Activated CD8-positive, alpha-beta memory T cell treated with anti-CD3 and anti-CD28 coated beads, Interleukin-2, amount 10 ng/mL, durations not matched to agents 7 days and 5 days (primary cell): ENCODE data around the gene MAPK12. TPM values are rescaled to one million over a fixed set of nuclear protein-coding genes. Genes with fewer than 3 reads are reported as not detected.
A peak's percentile ranks its signal among the peaks of the same experiment; 100 is the strongest.

Experiments
- ATAC-seq: fragments of 150-1000 bp; cut with Tn5 transposase; one replicate; pipeline ENCODE4 v1.10.0; 2021; ENCODE audit warnings: moderate library complexity
- CTCF ChIA-PET: fragments of 350-600 bp; sonication (Branson Sonifier 250); formaldehyde crosslinking; loops from one replicate; lab custom pipeline; 2021; ENCODE audit warnings: antibody characterized with exemption; lab: Charles Lee
- DNase-seq: peaks from one replicate; pipeline ENCODE4 v3.0.0-alpha.2; 2020
- H3K27ac Mint-ChIP-seq: one replicate; pipeline ENCODE4 v1.8.0; 2021; ENCODE audit warnings: mild to moderate bottlenecking, mixed read lengths
- H3K27me3 Mint-ChIP-seq: one replicate; pipeline ENCODE4 v1.8.0; 2021; ENCODE audit warnings: mixed read lengths
- H3K36me3 Mint-ChIP-seq: one replicate; pipeline ENCODE4 v1.8.0; 2021; ENCODE audit warnings: mild to moderate bottlenecking, mixed read lengths
- H3K4me1 Mint-ChIP-seq: one replicate; pipeline ENCODE4 v1.8.0; 2021; ENCODE audit warnings: mixed read lengths
- H3K4me3 Mint-ChIP-seq: one replicate; pipeline ENCODE4 v1.8.0; 2021; ENCODE audit warnings: mild to moderate bottlenecking, moderate library complexity, mixed read lengths
- H3K9me3 Mint-ChIP-seq: one replicate; pipeline ENCODE4 v1.8.0; 2022; ENCODE audit warnings: low read depth, mixed read lengths
- total RNA-seq, 2 experiments: library from RNA; stranded (reverse); gene quantifications; one replicate each; pipeline ENCODE4 v1.2.3, GENCODE V29; 2021

The MAPK12 gene
- total RNA-seq, 2 experiments from 2014 or later = 13.9 to 15.8 TPM

DNA sequence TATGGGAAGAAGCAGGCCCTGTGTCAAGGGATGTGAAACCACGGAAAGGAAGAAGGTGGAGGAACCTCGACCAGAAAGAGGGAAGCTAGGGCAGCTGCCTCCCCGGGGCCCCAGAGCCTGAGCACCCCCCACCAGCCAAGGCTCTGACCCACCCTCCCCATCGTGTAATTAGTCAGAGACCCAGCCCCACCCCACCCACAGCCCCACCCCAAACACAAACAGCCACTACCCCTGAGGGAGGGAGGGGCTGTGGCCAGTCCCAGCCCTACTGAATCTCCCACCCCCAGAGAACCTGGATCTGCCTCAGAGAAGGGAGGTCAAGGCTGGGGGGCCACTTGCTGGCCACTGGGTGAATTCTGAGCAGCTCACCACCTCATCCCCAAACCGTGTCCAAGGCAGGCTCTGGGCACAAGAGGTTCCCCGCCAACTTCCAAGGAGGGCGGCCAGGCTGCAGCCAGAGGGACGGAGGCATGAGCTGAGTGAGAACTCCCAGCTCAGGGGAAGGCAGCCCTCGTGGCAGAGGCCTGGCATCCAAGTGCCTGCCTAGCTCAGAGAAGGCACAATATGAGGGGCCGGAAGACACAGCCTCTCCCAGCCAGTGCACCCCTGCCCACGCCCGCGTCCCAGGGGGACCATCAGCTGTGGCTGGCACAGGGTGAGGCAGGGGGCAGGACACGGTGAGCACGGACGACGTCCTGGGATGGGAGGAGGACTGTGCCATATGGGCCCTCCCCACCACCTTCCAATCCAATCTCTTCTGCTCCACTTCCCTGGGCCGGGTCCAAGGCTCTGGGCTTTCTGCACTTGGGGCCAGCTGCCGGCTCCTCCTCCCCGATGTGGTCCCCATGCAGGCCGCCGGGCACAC lies 43.3 kb upstream of the MAPK12 start:
- ATAC-seq (no peak), DNase-seq (no peak)
- H3K36me3 Mint-ChIP-seq = no peaks in the 10 kb centered on the region
- no peak overlapping the region for H3K4me3 Mint-ChIP-seq
- CTCF ChIA-PET = interaction anchor here (0.6 to 2.2 kb wide), 7 partner anchors 9 to 52 kb away, joined by 3 to 6 read pairs (median 3); no protein-coding TSS in a partner anchor
- H3K9me3 Mint-ChIP-seq = no peaks in the 10 kb centered on the region
- peaks cover 6% of the 10 kb centered on the region for H3K27me3 Mint-ChIP-seq
- H3K27ac Mint-ChIP-seq = peak overlapping the region; percentile 49
- peaks cover 16% of the 10 kb centered on the region for H3K4me1 Mint-ChIP-seq

DNA sequence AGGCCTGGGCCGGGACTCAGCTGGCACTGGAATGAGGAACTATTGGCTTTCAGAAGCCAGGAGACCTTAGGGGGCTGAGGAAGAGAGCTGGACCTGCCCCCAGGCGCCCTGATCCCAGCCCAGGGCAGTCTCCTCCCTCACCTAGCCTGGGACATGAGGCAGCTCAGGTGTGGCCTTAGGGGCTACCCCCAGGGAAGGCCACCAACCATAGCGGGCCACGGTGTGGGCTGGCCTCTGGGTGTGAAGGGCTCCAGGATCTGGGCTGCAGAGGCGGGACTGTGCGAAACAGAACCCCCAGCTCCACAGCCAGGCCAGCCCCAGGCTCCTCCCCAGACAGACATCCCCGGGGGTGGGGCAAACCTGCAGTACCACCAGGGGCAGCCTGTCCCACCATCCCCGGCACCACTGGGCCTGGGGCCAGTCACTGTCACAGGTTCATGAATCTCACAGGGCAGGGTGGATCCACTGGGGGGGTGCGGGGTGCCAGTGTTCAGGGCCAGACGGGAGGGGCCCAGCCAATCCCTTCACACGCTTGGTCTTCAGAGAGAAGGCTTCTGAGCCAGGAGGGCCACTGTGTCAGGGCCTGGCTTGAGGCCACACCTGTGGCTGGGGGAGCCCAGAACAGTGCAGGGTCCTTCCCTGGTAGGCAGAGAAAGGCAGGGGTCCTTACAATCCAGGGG lies 42.5 kb upstream of the MAPK12 start:
- H3K9me3 Mint-ChIP-seq = no peaks in the 10 kb centered on the region
- ATAC-seq (no peak), DNase-seq (no peak)
- H3K27me3 Mint-ChIP-seq = peaks cover 6% of the 10 kb centered on the region
- H3K4me3 Mint-ChIP-seq = no peak overlapping the region
- no peaks in the 10 kb centered on the region for H3K36me3 Mint-ChIP-seq
- H3K4me1 Mint-ChIP-seq = peaks cover 16% of the 10 kb centered on the region
- peak overlapping the region; percentile 49 for H3K27ac Mint-ChIP-seq
- CTCF ChIA-PET = interaction anchor here (0.9 to 2.2 kb wide), 5 partner anchors 10 to 51 kb away, joined by 3 to 6 read pairs (median 3); no protein-coding TSS in a partner anchor

DNA sequence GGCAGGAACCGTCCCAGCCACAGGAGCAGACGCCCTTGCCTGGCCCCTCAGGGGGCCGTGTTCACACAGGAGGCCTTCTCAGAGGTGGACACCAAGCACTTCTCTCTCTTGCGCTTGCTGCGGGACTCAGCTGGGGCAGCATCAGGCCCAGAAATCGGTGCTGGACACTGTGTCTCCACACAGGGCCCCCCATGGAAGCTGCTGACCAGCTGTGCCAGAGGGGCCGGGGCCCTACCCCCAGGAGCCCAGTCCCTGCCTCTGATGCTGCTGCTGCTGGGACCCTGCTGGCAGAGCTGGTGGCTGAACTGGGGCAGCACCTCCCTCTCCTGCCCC lies 42.0 kb upstream of the MAPK12 start:
- Mint-ChIP-seq H3K36me3 (no peaks in the 10 kb centered on the region), H3K27me3 (peaks cover 6% of the 10 kb centered on the region), H3K9me3 (no peaks in the 10 kb centered on the region), H3K4me1 (peaks cover 12% of the 10 kb centered on the region), H3K27ac (no peak overlapping the region), H3K4me3 (no peak overlapping the region)
- CTCF ChIA-PET = interaction anchor here (0.9 to 2.2 kb wide), 4 partner anchors 11 to 51 kb away, joined by 3 to 6 read pairs (median 4); no protein-coding TSS in a partner anchor
- ATAC-seq (no peak), DNase-seq (no peak)

DNA sequence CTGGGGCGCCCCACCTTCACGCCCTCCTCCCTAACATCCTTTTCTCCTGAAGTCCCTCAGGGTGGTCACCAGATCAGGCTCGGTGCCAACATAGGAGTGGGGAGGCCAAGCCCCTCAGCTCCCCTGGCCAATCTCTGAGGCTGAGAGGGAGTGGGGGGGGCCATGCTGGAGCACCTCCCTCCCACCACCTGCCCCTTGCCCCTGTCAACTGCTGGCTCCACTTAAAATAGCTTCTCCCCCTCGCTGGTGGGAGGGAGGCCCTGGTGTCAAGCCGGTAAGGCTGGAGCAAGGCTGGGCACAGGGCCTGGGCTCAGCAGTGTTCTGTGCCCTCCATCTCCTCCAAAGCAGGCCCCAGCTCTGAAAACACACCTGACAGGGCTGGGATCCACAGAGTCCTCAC lies 41.1 kb upstream of the MAPK12 start:
- Mint-ChIP-seq H3K36me3 (no peaks in the 10 kb centered on the region), H3K27me3 (peaks cover 6% of the 10 kb centered on the region), H3K9me3 (no peaks in the 10 kb centered on the region), H3K4me1 (peaks cover 12% of the 10 kb centered on the region), H3K27ac (no peak overlapping the region), H3K4me3 (no peak overlapping the region)
- CTCF ChIA-PET = interaction anchor here (0.9 to 1.1 kb wide), 2 partner anchors 24 to 27 kb away, joined by 3 to 5 read pairs; no protein-coding TSS in a partner anchor
- DNase-seq (no peak), ATAC-seq (no peak)

DNA sequence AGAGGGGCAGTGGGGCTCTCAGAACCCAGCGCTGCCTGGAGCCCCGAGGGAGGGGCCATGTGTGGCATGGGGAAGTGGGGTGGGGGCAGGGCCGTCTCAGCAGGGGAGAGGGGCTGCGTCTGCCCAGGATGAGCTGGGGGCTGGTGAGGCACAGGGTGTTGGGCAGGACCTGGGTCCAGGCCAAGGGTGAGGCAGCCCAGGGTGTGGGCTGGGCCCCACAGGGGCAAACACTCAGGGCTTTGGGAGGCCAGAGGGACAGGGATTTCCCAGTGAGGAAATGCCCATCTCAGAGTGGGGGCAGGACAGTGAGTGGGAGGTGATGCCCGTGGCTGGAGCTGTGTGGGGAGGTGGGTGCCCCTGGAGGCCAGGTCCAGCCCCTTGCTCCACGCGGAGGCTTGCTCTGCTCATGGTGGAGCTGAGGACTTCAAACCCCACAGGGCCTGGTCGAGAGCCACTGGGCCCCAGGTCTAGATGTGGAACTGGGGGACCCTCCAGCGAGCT lies 40.6 kb upstream of the MAPK12 start:
- DNase-seq (no peak), ATAC-seq (no peak)
- Mint-ChIP-seq H3K4me1 (peaks cover 12% of the 10 kb centered on the region), H3K4me3 (no peak overlapping the region), H3K27ac (no peak overlapping the region), H3K9me3 (no peaks in the 10 kb centered on the region), H3K27me3 (peaks cover 6% of the 10 kb centered on the region), H3K36me3 (no peaks in the 10 kb centered on the region)
- CTCF ChIA-PET = interaction anchor here (0.9 to 1.1 kb wide), 2 partner anchors 24 to 26 kb away, joined by 3 to 5 read pairs; no protein-coding TSS in a partner anchor

DNA sequence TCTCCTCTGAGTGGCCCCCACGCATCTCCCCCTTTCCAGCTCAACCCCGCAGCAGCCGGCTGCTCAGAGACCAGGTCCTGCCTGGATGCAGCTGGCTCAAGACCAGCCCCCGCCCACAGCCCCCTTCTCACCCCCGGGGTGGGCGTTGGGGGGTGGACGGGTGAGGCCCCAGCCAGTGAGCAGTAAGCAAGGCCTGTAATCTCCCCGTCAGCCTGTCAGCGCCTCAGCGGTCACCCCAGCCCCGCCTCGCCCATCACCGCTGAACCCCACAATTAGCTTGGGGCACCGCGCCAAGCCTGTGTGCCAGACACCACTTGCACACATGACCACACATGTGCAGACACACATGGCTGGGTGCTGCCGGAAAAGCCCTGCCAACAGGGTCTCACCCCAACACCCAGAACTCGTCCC lies 40.1 kb upstream of the MAPK12 start:
- CTCF ChIA-PET = interaction anchor here (1.1 kb wide), 1 partner anchor 26 kb away, joined by 5 read pairs; no protein-coding TSS in a partner anchor
- DNase-seq (no peak), ATAC-seq (no peak)
- no peak overlapping the region for H3K27ac Mint-ChIP-seq
- H3K9me3 Mint-ChIP-seq = no peaks in the 10 kb centered on the region
- peaks cover 6% of the 10 kb centered on the region for H3K27me3 Mint-ChIP-seq
- H3K4me3 Mint-ChIP-seq = no peak overlapping the region
- peaks cover 12% of the 10 kb centered on the region for H3K4me1 Mint-ChIP-seq
- H3K36me3 Mint-ChIP-seq = no peaks in the 10 kb centered on the region

DNA sequence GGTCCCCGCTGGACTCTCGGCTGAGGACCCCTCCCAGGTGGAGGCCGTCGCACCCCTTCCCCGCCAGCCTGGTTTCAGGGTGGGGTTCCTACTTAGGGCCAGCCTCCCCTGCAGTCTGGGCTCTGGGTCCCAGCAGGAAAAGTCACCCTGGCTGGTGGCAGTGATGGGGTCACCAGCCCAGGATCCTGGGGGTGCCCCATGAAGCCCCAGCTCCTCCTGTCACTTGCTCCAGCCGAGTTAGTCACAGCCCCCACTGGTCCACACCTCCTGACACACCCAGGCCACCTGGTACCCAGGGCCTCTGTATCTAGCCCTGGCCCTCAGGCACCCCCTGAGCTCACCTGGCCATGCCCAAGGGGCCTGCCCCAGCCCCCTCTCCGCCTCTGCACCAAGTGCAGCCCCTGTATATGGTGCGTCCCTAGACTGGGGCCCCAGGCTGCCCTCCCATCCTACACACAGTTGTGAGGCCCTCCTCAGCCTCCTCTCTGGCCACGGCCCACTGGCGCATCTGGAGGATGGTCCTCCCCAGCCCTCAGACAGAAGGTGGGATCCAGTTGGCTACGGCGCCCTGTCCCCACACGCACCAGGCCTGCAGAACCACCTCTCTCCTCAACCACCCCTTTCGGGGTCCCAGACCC lies 39.3 kb upstream of the MAPK12 start:
- CTCF ChIA-PET = interaction anchor here (0.7 kb wide), 1 partner anchor 56 kb away, joined by 3 read pairs; no protein-coding TSS in a partner anchor
- no peak overlapping the region for H3K27ac Mint-ChIP-seq
- no peak overlapping the region for H3K4me3 Mint-ChIP-seq
- ATAC-seq = no peak
- DNase-seq = no peak
- H3K36me3 Mint-ChIP-seq = no peaks in the 10 kb centered on the region
- H3K4me1 Mint-ChIP-seq = peaks cover 6% of the 10 kb centered on the region
- no peaks in the 10 kb centered on the region for H3K27me3 Mint-ChIP-seq
- no peaks in the 10 kb centered on the region for H3K9me3 Mint-ChIP-seq

DNA sequence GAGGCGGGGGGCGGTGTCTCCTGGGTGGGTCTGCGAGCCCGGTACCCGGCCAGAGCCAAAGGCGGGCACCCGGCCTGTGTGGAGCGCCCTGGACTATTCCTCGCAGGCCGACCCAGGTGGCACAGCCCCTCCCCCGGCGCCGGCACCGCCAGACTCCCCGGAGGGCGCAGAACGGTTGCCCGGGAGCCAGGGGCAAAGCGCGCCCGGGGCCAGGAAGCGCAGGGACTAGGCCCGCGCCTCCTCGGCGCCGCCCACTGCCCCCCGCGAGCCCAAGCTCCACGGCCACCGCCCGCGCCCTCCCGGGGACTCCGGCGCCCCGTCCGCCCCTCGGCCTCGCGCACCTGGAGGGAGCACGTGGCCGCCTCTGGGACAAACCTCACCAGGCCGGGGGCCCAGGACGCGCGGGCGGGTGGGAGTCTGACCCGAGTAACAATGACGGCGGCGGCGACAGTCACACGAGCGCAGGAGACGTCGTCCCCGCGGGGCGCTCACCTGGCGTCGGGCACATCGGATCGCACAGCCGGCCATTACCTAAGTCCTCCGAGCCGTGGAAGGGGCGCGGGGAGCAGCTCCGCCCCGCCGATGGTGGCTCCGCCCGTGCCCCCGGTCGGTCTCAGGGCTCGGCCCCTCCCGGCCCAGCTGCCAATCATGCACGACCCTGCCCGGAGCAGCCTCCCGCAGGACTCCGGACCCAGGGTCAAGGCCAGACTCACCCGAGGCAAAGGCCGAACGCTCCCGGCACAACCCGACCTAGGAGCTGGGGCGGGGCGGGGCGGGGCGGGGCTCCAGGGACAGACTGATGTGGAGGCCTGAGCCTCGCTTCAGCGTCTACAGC lies 38.5 kb upstream of the MAPK12 start:
- H3K27me3 Mint-ChIP-seq = peaks cover 4% of the 10 kb centered on the region
- H3K36me3 Mint-ChIP-seq = no peaks in the 10 kb centered on the region
- H3K4me1 Mint-ChIP-seq = peaks cover 3% of the 10 kb centered on the region
- no peaks in the 10 kb centered on the region for H3K9me3 Mint-ChIP-seq
- DNase-seq (no peak), ATAC-seq (no peak)
- CTCF ChIA-PET = interaction anchor here (0.7 kb wide), 1 partner anchor 56 kb away, joined by 3 read pairs; no protein-coding TSS in a partner anchor
- H3K4me3 Mint-ChIP-seq = no peak overlapping the region
- H3K27ac Mint-ChIP-seq = no peak overlapping the region

DNA sequence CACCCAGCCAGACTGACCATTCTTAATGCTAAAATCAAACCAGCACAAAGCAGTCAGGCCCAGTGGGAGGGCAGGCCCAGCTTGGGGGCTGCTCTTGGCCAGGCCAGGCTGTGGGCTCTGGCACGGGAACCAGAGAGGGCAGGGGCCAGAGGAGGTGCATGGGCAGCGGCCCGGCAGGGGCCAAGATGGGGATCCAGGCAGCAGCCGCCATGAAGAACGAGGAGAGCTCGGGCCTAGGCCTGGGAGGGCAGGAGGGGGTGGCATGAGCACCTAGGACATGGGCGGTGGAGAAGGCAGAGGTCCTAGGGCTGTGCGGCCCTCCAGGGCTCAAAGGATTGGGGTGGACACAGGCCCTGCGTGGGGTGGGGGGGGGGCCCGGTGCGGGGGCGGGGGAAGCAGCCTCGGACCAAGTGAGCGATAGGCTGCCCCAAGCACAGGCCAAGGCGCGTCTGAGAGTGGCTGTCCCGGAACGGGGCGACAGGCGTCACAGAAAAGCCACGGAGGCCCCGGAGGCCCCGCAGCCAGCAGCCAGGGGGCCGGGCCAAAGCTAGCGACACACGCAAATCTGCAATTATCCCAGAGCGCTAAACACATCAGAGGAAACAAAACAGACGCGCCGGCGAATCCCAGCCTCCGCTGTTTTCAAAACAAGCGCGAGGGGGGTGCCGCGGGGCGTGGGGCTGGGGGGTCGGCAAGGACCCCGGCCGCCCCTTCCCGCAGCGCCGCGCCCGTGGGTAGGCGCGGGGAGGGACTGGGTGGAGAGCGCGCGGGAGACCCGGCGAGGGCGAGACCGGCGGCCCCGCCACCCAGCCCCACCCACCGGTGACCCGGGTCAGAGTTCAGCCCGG lies 37.7 kb upstream of the MAPK12 start:
- Mint-ChIP-seq H3K27me3 (peaks cover 4% of the 10 kb centered on the region), H3K9me3 (no peaks in the 10 kb centered on the region), H3K27ac (no peak overlapping the region), H3K36me3 (no peaks in the 10 kb centered on the region), H3K4me1 (peaks cover under 1% of the 10 kb centered on the region), H3K4me3 (no peak overlapping the region)
- DNase-seq (no peak), ATAC-seq (no peak)
- CTCF ChIA-PET = interaction anchor here (3.6 kb wide), 1 partner anchor 23 kb away, joined by 12 read pairs; no protein-coding TSS in a partner anchor

DNA sequence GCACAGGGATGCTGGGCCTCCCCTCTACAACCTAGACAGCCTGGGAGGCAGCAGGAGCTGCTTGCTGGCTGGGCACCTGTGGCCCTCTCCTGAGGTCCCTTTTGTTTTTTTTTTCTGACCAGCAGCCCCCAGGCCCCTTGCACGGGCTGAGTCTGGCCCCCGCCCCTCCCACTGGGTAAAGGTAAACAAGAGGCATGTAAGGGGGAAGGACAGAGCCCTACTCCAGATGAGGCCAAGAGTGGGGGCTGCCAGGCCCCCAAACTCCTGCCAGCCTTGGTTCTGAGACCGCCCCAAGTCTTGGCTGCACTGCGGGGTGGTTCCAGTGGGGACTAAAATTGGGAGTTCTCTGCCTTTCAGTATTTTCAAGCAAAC lies 36.8 kb upstream of the MAPK12 start:
- H3K4me1 Mint-ChIP-seq = no peaks in the 10 kb centered on the region
- no peaks in the 10 kb centered on the region for H3K36me3 Mint-ChIP-seq
- H3K4me3 Mint-ChIP-seq = no peak overlapping the region
- ATAC-seq (no peak), DNase-seq (no peak)
- no peak overlapping the region for H3K27ac Mint-ChIP-seq
- no peaks in the 10 kb centered on the region for H3K9me3 Mint-ChIP-seq
- H3K27me3 Mint-ChIP-seq = peaks cover 4% of the 10 kb centered on the region
- CTCF ChIA-PET = interaction anchor here (3.6 kb wide), 1 partner anchor 22 kb away, joined by 12 read pairs; no protein-coding TSS in a partner anchor

DNA sequence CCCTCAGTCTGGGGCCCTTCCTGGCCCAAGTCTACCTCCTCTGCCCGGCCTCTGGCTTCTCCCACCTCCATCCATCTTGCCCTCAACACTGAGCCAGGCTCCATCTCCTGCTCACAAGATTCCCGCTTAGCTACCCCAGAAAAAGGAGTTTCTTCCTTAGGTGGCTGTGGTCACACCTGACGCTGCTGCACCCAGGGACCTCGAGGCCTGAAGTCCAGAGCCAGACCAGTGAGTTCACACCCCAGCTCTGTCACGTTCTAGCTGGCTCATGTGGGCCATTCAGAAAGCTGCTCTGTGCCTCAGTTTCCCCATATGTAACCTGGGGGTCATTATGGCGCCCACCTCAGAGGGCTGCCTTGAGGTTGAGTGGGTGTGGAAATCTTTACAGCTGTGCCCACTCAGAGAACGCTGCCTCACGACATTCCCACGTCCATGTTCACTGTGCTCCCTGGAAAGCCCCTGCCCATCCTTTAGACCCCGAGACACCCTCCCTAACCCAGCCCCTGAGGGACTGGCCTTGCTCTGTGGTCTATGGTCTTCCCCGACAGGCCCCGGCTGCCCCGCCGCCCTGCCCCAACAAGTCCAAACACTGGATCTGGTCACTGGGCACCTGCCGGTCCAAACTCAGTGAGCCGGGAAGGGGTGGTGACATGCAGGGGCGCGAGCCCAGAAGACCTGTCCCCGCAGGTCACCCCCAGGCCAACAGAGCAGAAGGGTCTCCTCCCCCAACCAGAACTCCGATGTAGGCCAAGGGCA lies 36.2 kb upstream of the MAPK12 start:
- peaks cover 4% of the 10 kb centered on the region for H3K4me1 Mint-ChIP-seq
- no peak for DNase-seq
- H3K27ac Mint-ChIP-seq = no peak overlapping the region
- CTCF ChIA-PET = interaction anchor here (0.6 to 3.6 kb wide), 2 partner anchors 21 to 30 kb away, joined by 3 to 12 read pairs; no protein-coding TSS in a partner anchor
- no peaks in the 10 kb centered on the region for H3K9me3 Mint-ChIP-seq
- H3K27me3 Mint-ChIP-seq = peaks cover 7% of the 10 kb centered on the region
- no peak for ATAC-seq
- no peaks in the 10 kb centered on the region for H3K36me3 Mint-ChIP-seq
- no peak overlapping the region for H3K4me3 Mint-ChIP-seq
